ENCODE data around the gene FYN.

FYN gene

GRCh38 chr6:111628142-111628850, 245.0 kb downstream of the FYN start:
- DNase-seq (ENCODE audit: low read depth in 2 of 2) = peak; percentile 77 to 78

GRCh38 chr6:111626441-111626840, 246.8 kb downstream of the FYN start:
- DNase-seq (ENCODE audit: low read depth in 2 of 2) = no peak

GRCh38 chr6:111625461-111626391, 247.5 kb downstream of the FYN start:
- peak; percentile 80 to 82 for DNase-seq (ENCODE audit: low read depth in 2 of 2)

DNA sequence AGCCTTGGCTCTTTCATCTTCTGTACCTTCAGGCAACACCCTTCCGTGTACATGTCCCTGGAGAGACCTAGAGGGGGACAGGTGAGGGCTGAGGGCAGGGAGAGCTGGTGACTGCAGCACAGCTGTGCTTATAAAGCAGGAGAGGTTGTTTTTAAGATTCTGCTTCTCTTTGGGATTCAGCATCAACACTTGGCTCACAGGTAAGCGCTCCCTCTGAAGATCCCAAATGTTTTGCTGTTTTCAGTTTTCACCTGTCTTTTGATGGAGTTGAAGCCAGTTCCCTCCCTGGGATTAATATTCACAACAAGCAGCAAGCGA, 248.2 kb downstream of the FYN start:
- no peak for DNase-seq (ENCODE audit: low read depth in 2 of 2)

DNA sequence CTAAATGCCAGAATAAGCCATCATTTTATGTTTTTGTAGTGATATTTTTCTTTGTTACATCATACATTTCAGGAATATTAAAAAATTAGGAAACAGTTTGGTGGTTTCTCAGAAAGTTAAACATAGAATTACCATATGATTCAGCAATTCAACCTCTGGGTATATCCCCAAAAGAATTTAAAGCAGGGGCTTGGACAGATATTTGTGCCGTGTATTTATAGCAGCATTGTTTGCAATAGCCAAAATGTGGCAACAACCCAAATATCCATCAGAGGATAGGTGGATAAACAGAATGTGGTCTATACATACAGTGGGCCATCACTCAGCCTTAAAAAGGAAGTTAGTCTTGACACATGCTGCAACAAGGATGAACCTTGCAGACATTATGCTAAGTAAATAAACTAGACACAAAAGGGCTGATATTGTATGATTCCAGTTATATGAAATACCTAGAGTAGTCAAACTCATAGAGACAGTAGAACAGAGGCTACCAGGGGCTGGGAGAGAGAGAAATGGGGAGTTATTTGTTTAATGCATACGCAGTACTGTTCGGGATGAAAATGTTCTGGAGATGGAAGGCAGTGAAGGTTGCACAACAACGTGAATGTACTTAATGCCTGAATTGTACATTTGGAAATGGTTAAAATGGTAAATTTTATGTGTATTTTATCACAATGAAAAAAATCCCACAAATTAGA, 248.7 kb downstream of the FYN start:
- DNase-seq (ENCODE audit: low read depth in 2 of 2) = peak; percentile 70

DNA sequence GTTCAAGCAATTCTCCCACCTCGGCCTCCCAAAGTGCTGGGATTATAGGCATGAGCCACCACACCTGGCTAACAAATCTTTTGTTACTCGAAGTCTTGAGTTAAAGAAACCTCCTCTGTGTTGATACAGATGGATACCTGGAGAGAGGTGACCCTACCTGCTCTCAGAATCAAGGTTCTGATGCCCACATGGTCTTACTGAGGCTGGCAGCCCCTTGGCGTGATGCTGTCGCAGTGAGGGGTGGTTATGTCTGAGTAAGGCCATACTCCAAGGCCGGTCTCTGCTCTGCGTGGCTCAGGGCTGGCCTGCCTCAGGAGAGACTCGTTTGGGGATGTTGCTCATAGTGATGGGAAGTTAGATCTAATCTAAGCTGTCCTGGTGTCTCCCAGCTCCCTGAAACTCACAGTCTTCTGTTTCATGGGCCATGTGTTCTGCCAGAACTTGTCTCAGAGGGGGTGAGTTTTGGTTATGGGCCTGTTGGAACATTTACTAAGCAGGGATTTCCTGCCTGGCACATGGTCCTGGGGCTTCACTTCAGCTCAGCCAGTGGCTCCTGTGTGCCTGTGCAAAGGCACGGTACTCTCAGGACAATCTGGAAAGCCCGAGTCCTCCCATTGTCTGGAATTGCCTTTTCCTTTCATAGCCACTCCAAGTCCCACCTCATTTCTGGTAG, 250.1 kb downstream of the FYN start:
- no peak for DNase-seq (ENCODE audit: low read depth in 2 of 2)

- DNase-seq (ENCODE audit: low read depth in 2 of 2) = no peak
Observed at GRCh38 chr6:111620169-111620568, 253.1 kb downstream of the FYN start.

- DNase-seq (ENCODE audit: low read depth in 2 of 2) = no peak
Observed at GRCh38 chr6:111618407-111618806, 254.8 kb downstream of the FYN start.

- DNase-seq (ENCODE audit: low read depth in 2 of 2) = no peak
Observed at GRCh38 chr6:111617149-111617548, 256.1 kb downstream of the FYN start.

GRCh38 chr6:111615916-111616612, 257.2 kb downstream of the FYN start:
- no peak for DNase-seq (ENCODE audit: low read depth in 2 of 2)

GRCh38 chr6:111614833-111615582, 258.2 kb downstream of the FYN start:
- no peak for DNase-seq (ENCODE audit: low read depth in 2 of 2)

DNA sequence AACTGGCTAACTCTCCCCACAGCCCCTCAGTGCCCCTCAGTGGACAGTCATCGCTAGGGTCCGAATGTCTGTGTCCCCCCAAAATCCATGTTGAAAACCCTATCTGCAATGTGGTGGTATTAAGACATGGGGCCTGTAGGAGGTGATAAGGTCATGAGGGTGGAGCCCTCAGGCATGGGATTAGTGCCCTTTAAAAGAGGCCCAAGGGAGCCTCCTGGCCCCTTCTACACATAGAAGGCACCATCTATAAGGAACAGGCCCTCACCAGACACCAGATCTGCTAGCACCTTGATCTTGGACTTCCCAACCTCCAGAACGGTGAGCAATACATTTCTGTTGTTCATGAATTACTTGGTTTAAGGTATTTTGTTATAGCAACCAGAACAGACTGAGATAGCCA, 260.9 kb downstream of the FYN start:
- no peak for DNase-seq (ENCODE audit: low read depth in 2 of 2)

- no peak for DNase-seq (ENCODE audit: low read depth in 2 of 2)
Observed at GRCh38 chr6:111610548-111611172, 262.6 kb downstream of the FYN start.

Data from fibroblast of skin of left quadriceps (primary cell).